ENCODE results near the gene GMPS.
"Not testable (repeated sequence)": the region's sequence is repeated elsewhere in the genome, so short reads cannot be mapped to it uniquely, and the experiment has no call there.

Gene GMPS

DNA sequence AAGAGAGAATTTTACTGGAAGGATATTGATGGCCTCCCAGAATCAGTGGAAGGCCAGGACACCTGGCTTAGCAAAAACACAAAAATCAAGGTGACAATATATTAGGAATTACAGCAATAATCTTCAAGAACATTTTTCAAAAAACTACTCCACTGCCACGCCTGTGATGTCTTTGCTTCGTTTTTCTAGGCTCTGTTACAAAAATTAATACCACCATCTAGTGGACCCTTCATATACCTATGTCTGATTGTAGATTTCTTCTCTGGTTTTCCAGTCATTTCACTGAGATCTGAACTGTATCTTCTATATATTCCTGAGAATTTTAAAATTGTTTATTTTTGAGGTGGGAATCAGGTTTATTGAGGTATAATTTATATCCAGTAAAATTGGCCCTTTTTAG lies 10.6 kb upstream of the GMPS start:
- H3K4me3 ChIP-seq (ENCODE audit: low read depth, low read length): no peak overlapping the region
- no peaks in the 10 kb centered on the region for H3K27me3 ChIP-seq (ENCODE audit: control insufficient read depth, insufficient read depth, low read length)
- no peaks in the 10 kb centered on the region for H3K4me1 ChIP-seq (ENCODE audit: control insufficient read depth, insufficient read depth, low read length)
- H3K27ac ChIP-seq (ENCODE audit: low read depth, low read length): no peak overlapping the region
- H3K9ac ChIP-seq (ENCODE audit: low read depth, low read length): no peak overlapping the region
- H3K9me3 ChIP-seq (ENCODE audit: control insufficient read depth, insufficient read depth, low read length): no peaks in the 10 kb centered on the region
- H3K36me3 ChIP-seq (ENCODE audit: control insufficient read depth, insufficient read depth, low read length): no peaks in the 10 kb centered on the region

- not testable (repeated sequence) for H3K9ac ChIP-seq (ENCODE audit: low read depth, low read length); H3K27ac ChIP-seq (ENCODE audit: low read depth, low read length); H3K4me1 ChIP-seq (ENCODE audit: control insufficient read depth, insufficient read depth, low read length); H3K4me3 ChIP-seq (ENCODE audit: low read depth, low read length); H3K27me3 ChIP-seq (ENCODE audit: control insufficient read depth, insufficient read depth, low read length); H3K9me3 ChIP-seq (ENCODE audit: control insufficient read depth, insufficient read depth, low read length); H3K36me3 ChIP-seq (ENCODE audit: control insufficient read depth, insufficient read depth, low read length)
These were observed 10.0 kb upstream of the GMPS start for GRCh38 chr3:155860424-155860823.

GRCh38 chr3:155861476-155862183 lies 8.8 kb upstream of the GMPS start:
- H3K4me3 ChIP-seq (ENCODE audit: low read depth, low read length): no peak overlapping the region
- H3K9me3 ChIP-seq (ENCODE audit: control insufficient read depth, insufficient read depth, low read length): no peaks in the 10 kb centered on the region
- H3K4me1 ChIP-seq (ENCODE audit: control insufficient read depth, insufficient read depth, low read length): no peaks in the 10 kb centered on the region
- H3K27ac ChIP-seq (ENCODE audit: low read depth, low read length): no peak overlapping the region
- H3K36me3 ChIP-seq (ENCODE audit: control insufficient read depth, insufficient read depth, low read length): no peaks in the 10 kb centered on the region
- no peaks in the 10 kb centered on the region for H3K27me3 ChIP-seq (ENCODE audit: control insufficient read depth, insufficient read depth, low read length)
- no peak overlapping the region for H3K9ac ChIP-seq (ENCODE audit: low read depth, low read length)

- not testable (repeated sequence) for H3K4me3 ChIP-seq (ENCODE audit: low read depth, low read length); H3K27ac ChIP-seq (ENCODE audit: low read depth, low read length); H3K4me1 ChIP-seq (ENCODE audit: control insufficient read depth, insufficient read depth, low read length); H3K36me3 ChIP-seq (ENCODE audit: control insufficient read depth, insufficient read depth, low read length); H3K9me3 ChIP-seq (ENCODE audit: control insufficient read depth, insufficient read depth, low read length); H3K9ac ChIP-seq (ENCODE audit: low read depth, low read length); H3K27me3 ChIP-seq (ENCODE audit: control insufficient read depth, insufficient read depth, low read length)
These were observed 8.0 kb upstream of the GMPS start for GRCh38 chr3:155862290-155862982.

GRCh38 chr3:155863072-155863784 lies 7.2 kb upstream of the GMPS start:
- Histone ChIP-seq H3K4me1 (ENCODE audit: control insufficient read depth, insufficient read depth, low read length) (no peaks in the 10 kb centered on the region), H3K27ac (ENCODE audit: low read depth, low read length) (no peak overlapping the region), H3K36me3 (ENCODE audit: control insufficient read depth, insufficient read depth, low read length) (no peaks in the 10 kb centered on the region), H3K9ac (ENCODE audit: low read depth, low read length) (no peak overlapping the region), H3K9me3 (ENCODE audit: control insufficient read depth, insufficient read depth, low read length) (no peaks in the 10 kb centered on the region), H3K27me3 (ENCODE audit: control insufficient read depth, insufficient read depth, low read length) (no peaks in the 10 kb centered on the region), H3K4me3 (ENCODE audit: low read depth, low read length) (no peak overlapping the region)

- Histone ChIP-seq H3K4me3 (ENCODE audit: low read depth, low read length) (peak overlapping the region; percentile 67), H3K36me3 (ENCODE audit: control insufficient read depth, insufficient read depth, low read length) (no peaks in the 10 kb centered on the region), H3K27me3 (ENCODE audit: control insufficient read depth, insufficient read depth, low read length) (no peaks in the 10 kb centered on the region), H3K4me1 (ENCODE audit: control insufficient read depth, insufficient read depth, low read length) (peaks cover 18% of the 10 kb centered on the region), H3K9me3 (ENCODE audit: control insufficient read depth, insufficient read depth, low read length) (no peaks in the 10 kb centered on the region), H3K9ac (ENCODE audit: low read depth, low read length) (peak overlapping the region; percentile 66), H3K27ac (ENCODE audit: low read depth, low read length) (peak overlapping the region; percentile 94)
These were observed 759 bp upstream of the GMPS start for GRCh38 chr3:155869691-155870090.

GRCh38 chr3:155870945-155871745 lies 695 bp downstream of the GMPS start:
- peak overlapping the region; percentile 97 for H3K4me3 ChIP-seq (ENCODE audit: low read depth, low read length)
- peaks cover 26% of the 10 kb centered on the region for H3K4me1 ChIP-seq (ENCODE audit: control insufficient read depth, insufficient read depth, low read length)
- no peaks in the 10 kb centered on the region for H3K9me3 ChIP-seq (ENCODE audit: control insufficient read depth, insufficient read depth, low read length)
- H3K27ac ChIP-seq (ENCODE audit: low read depth, low read length): peak overlapping the region; percentile 97
- peak overlapping the region; percentile 95 for H3K9ac ChIP-seq (ENCODE audit: low read depth, low read length)
- no peaks in the 10 kb centered on the region for H3K36me3 ChIP-seq (ENCODE audit: control insufficient read depth, insufficient read depth, low read length)
- H3K27me3 ChIP-seq (ENCODE audit: control insufficient read depth, insufficient read depth, low read length): no peaks in the 10 kb centered on the region

GRCh38 chr3:155871746-155872158 lies 1.3 kb downstream of the GMPS start:
- Histone ChIP-seq H3K9me3 (ENCODE audit: control insufficient read depth, insufficient read depth, low read length) (no peaks in the 10 kb centered on the region), H3K9ac (ENCODE audit: low read depth, low read length) (peak overlapping the region; percentile 95), H3K27ac (ENCODE audit: low read depth, low read length) (peak overlapping the region; percentile 97), H3K4me3 (ENCODE audit: low read depth, low read length) (peak overlapping the region; percentile 97), H3K36me3 (ENCODE audit: control insufficient read depth, insufficient read depth, low read length) (no peaks in the 10 kb centered on the region), H3K4me1 (ENCODE audit: control insufficient read depth, insufficient read depth, low read length) (peaks cover 26% of the 10 kb centered on the region), H3K27me3 (ENCODE audit: control insufficient read depth, insufficient read depth, low read length) (no peaks in the 10 kb centered on the region)

DNA sequence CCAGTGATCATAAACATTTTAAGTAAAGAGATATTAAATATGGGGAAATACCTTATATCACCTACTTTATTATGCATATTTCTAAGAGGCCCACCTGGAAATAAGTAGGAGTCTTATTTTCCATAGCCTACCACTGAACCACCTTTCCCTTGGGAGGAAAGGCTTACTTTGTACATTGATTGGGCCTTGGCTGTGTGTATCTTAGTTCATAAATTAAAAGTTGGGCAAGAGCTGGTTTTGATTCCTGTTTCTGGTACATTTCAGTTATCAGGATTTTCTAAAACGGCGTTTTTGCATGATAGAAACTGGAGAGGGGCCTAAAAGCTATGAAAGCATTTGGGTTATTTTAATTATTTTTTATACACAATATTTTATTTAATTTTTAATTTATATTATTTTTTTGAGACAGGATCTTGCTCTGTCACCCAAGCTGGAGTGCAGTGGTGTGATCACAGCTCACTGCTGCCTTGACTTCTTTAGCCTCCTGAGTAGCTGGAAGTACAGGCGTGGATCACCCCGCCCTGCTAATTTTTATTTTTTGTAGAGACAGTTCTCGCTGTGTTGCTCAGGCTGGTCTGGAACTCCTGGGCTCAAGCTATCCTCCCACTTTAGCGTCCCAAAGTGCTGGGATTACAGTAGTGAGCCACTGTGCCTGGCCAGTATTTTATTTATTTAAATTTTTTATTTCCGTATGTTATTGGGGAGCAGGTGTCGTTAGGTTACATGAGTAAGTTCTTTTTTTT lies 2.6 kb downstream of the GMPS start:
- Histone ChIP-seq H3K36me3 (ENCODE audit: control insufficient read depth, insufficient read depth, low read length) (no peaks in the 10 kb centered on the region), H3K9me3 (ENCODE audit: control insufficient read depth, insufficient read depth, low read length) (no peaks in the 10 kb centered on the region), H3K4me1 (ENCODE audit: control insufficient read depth, insufficient read depth, low read length) (peaks cover 33% of the 10 kb centered on the region), H3K27ac (ENCODE audit: low read depth, low read length) (no peak overlapping the region), H3K4me3 (ENCODE audit: low read depth, low read length) (peak overlapping the region; percentile 97; the same call in 1 of the 2 replicates), H3K9ac (ENCODE audit: low read depth, low read length) (no peak overlapping the region), H3K27me3 (ENCODE audit: control insufficient read depth, insufficient read depth, low read length) (no peaks in the 10 kb centered on the region)

DNA sequence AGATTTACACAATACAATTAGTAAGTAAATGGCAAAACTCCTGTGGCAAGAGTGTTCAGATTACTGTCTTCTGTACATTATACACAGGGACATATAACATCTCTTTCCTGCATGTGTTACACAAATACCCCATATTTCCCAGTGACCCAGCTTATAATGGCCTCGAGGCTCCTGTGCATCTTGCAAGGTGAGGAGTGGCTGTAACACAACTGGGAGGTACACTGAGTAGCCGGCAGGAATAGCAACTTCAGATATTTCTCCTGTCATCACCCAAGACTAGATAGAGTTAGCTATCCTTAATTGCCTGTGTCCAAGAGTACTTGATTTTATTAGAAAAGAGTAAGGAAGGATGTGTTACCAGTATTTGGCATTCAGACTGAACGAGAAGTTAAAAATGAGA lies 5.6 kb downstream of the GMPS start:
- Histone ChIP-seq H3K27me3 (ENCODE audit: control insufficient read depth, insufficient read depth, low read length) (no peaks in the 10 kb centered on the region), H3K27ac (ENCODE audit: low read depth, low read length) (no peak overlapping the region), H3K4me3 (ENCODE audit: low read depth, low read length) (no peak overlapping the region), H3K9me3 (ENCODE audit: control insufficient read depth, insufficient read depth, low read length) (no peaks in the 10 kb centered on the region), H3K4me1 (ENCODE audit: control insufficient read depth, insufficient read depth, low read length) (peaks cover 24% of the 10 kb centered on the region; the same call in 1 of the 2 replicates), H3K9ac (ENCODE audit: low read depth, low read length) (no peak overlapping the region), H3K36me3 (ENCODE audit: control insufficient read depth, insufficient read depth, low read length) (no peaks in the 10 kb centered on the region)
